H9 (cell line): ENCODE results near the gene SPHK1. TPM values are rescaled to one million over a fixed set of nuclear protein-coding genes. Genes with fewer than 3 reads are reported as not detected.
A peak's percentile ranks its signal among the peaks of the same experiment; 100 is the strongest.

Source experiments
- DNase-seq: peaks from one replicate; pipeline ENCODE4 v3.0.0-alpha.2; 2017
- H2AFZ ChIP-seq: one replicate; pipeline ENCODE4 v1.6.1; 2013; ENCODE audit warnings: mild to moderate bottlenecking, low read length, control low read depth, moderate library complexity
- H2AK5ac ChIP-seq: 2 replicates; pipeline ENCODE4 v1.6.1; 2013; ENCODE audit warnings: low read length, control low read depth, mixed read lengths; ENCODE audit not compliant: insufficient read length
- H2BK120ac ChIP-seq: one replicate; pipeline ENCODE4 v1.6.1; 2013; ENCODE audit warnings: low read depth, mild to moderate bottlenecking, low read length, control low read depth, inconsistent platforms; ENCODE audit not compliant: poor library complexity, severe bottlenecking
- H2BK12ac ChIP-seq: 2 replicates; pipeline ENCODE4 v1.6.1; 2013; ENCODE audit warnings: low read length, control low read depth, mixed read lengths, low read depth; ENCODE audit not compliant: insufficient read length
- H2BK15ac ChIP-seq: 2 replicates; pipeline ENCODE4 v1.6.1; 2013; ENCODE audit warnings: low read depth, low read length, control low read depth
- H2BK20ac ChIP-seq: one replicate; pipeline ENCODE4 v1.6.1; 2013; ENCODE audit warnings: low read depth, mild to moderate bottlenecking, low read length, control low read depth, inconsistent platforms; ENCODE audit not compliant: poor library complexity, severe bottlenecking
- H2BK5ac ChIP-seq: 2 replicates; pipeline ENCODE4 v1.6.1; 2013; ENCODE audit warnings: low read length, control low read depth, mixed read lengths; ENCODE audit not compliant: insufficient read length
- H3K14ac ChIP-seq: 2 replicates; pipeline ENCODE4 v1.6.1; 2013; ENCODE audit warnings: low read length, control low read depth; ENCODE audit not compliant: insufficient read depth
- H3K18ac ChIP-seq: 2 replicates; pipeline ENCODE4 v1.6.1; 2013; ENCODE audit warnings: low read depth, mild to moderate bottlenecking, mixed read lengths, low read length, control low read depth; ENCODE audit not compliant: insufficient read length
- H3K23ac ChIP-seq: 2 replicates; pipeline ENCODE4 v1.6.1; 2013; ENCODE audit warnings: low read length, control low read depth, mixed read lengths, low read depth; ENCODE audit not compliant: insufficient read length
- H3K23me2 ChIP-seq: 2 replicates; pipeline ENCODE4 v1.6.1; 2013; ENCODE audit warnings: low read depth, mild to moderate bottlenecking, mixed read lengths, low read length, control low read depth; ENCODE audit not compliant: insufficient read length, poor library complexity, severe bottlenecking
- H3K27ac ChIP-seq: 2 replicates; pipeline ENCODE4 v1.5.1; 2013; ENCODE audit warnings: low read length, control low read depth, mixed read lengths, low read depth; ENCODE audit not compliant: insufficient read length
- H3K27me3 ChIP-seq: 2 replicates; pipeline ENCODE4 v1.6.1; 2013; ENCODE audit warnings: low read length, control low read depth, inconsistent platforms; ENCODE audit not compliant: insufficient read depth
- H3K4ac ChIP-seq: 2 replicates; pipeline ENCODE4 v1.6.1; 2013; ENCODE audit warnings: low read depth, mild to moderate bottlenecking, control low read depth, inconsistent platforms, low read length, moderate library complexity
- H3K4me1 ChIP-seq: 2 replicates; pipeline ENCODE4 v1.6.1; 2013; ENCODE audit warnings: low read length, control low read depth, inconsistent platforms; ENCODE audit not compliant: insufficient read depth
- H3K4me2 ChIP-seq: 2 replicates; pipeline ENCODE4 v1.6.1; 2013; ENCODE audit warnings: low read length, control low read depth, mixed read lengths; ENCODE audit not compliant: insufficient read length, insufficient read depth
- H3K56ac ChIP-seq: 2 replicates; pipeline ENCODE4 v1.6.1; 2013; ENCODE audit warnings: low read depth, mild to moderate bottlenecking, mixed read lengths, low read length, control low read depth; ENCODE audit not compliant: insufficient read length
- H3K79me1 ChIP-seq: 2 replicates; pipeline ENCODE4 v1.6.1; 2013; ENCODE audit warnings: low read depth, mild to moderate bottlenecking, moderate library complexity, low read length, control low read depth, inconsistent platforms; ENCODE audit not compliant: insufficient read depth, poor library complexity, severe bottlenecking
- H3K79me2 ChIP-seq: 2 replicates; pipeline ENCODE4 v1.6.1; 2013; ENCODE audit warnings: low read length, control low read depth, inconsistent platforms; ENCODE audit not compliant: insufficient read depth
- H3K9ac ChIP-seq: 2 replicates; pipeline ENCODE4 v1.6.1; 2013; ENCODE audit warnings: low read length, control low read depth, mixed read lengths; ENCODE audit not compliant: insufficient read length; ENCODE audit errors: extremely low read depth
- H3K9me3 ChIP-seq: one replicate; pipeline ENCODE4 v1.6.1; 2013; ENCODE audit warnings: low read depth, low read length, inconsistent platforms; ENCODE audit not compliant: control insufficient read depth
- H3T11ph ChIP-seq: one replicate; pipeline ENCODE4 v1.6.1; 2013; ENCODE audit warnings: mild to moderate bottlenecking, low read length, control low read depth, inconsistent platforms
- H4K20me1 ChIP-seq: one replicate; pipeline ENCODE4 v1.6.1; 2013; ENCODE audit not compliant: control insufficient read depth, insufficient read length, insufficient read depth
- H4K5ac ChIP-seq: 2 replicates; pipeline ENCODE4 v1.6.1; 2013; ENCODE audit warnings: low read depth, mild to moderate bottlenecking, mixed read lengths, low read length, control low read depth; ENCODE audit not compliant: insufficient read length
- H4K8ac ChIP-seq: replicated peaks from 2 replicates; pipeline ENCODE4 v1.6.1; 2013; ENCODE audit warnings: low read length, control low read depth, mixed read lengths, low read depth; ENCODE audit not compliant: insufficient read length
- H4K91ac ChIP-seq: 2 replicates; pipeline ENCODE4 v1.6.1; 2013; ENCODE audit warnings: low read depth, mild to moderate bottlenecking, moderate library complexity, mixed read lengths, low read length, control low read depth; ENCODE audit not compliant: insufficient read length
- H3K27ac Mint-ChIP-seq, 3 experiments: 2 replicates in 2 of 3; 3 replicates in 1 of 3; pipeline ENCODE4 v1.8.0; 2020 to 2021; ENCODE audit warnings: mixed read lengths in 3 of 3, mild to moderate bottlenecking in 1 of 3, moderate library complexity in 1 of 3
- H3K27me3 Mint-ChIP-seq: 2 replicates; pipeline ENCODE4 v1.8.0; 2021; ENCODE audit warnings: low read depth, mild to moderate bottlenecking, moderate library complexity, mixed read lengths
- H3K36me3 Mint-ChIP-seq, 3 experiments: 2 replicates in 2 of 3; 3 replicates in 1 of 3; pipeline ENCODE4 v1.8.0; 2020 to 2021; ENCODE audit warnings: low read depth in 3 of 3, mixed read lengths in 3 of 3; ENCODE audit not compliant: insufficient read depth in 1 of 3
- H3K4me1 Mint-ChIP-seq, 2 experiments: 2 replicates each; pipeline ENCODE4 v1.8.0; 2020; ENCODE audit warnings: mixed read lengths in 2 of 2
- H3K4me3 Mint-ChIP-seq, 2 experiments: 2 replicates in 1 of 2; 3 replicates in 1 of 2; pipeline ENCODE4 v1.8.0; 2020 to 2021; ENCODE audit warnings: mild to moderate bottlenecking in 2 of 2, mixed read lengths in 2 of 2, moderate library complexity in 1 of 2
- H3K9me3 Mint-ChIP-seq, 2 experiments: 2 replicates in 1 of 2; 3 replicates in 1 of 2; pipeline ENCODE4 v1.8.0; 2020; ENCODE audit warnings: mild to moderate bottlenecking in 2 of 2, mixed read lengths in 2 of 2, moderate library complexity in 1 of 2
- CTCF ChIP-seq: fragments of 200-600 bp; sonication (generic); conservative IDR thresholded peaks from 3 replicates; pipeline ENCODE4 v1.8.0; 2021; ENCODE audit warnings: antibody characterized with exemption, mild to moderate bottlenecking
- WGBS: extraction: QIAGEN DNeasy Blood & Tissue Kit; methylation state at CpG from one replicate; pipeline ENCODE4 v1.1.7; 2013; ENCODE audit warnings: missing lambda C conversion rate, low lambda C conversion rate, mixed read lengths; ENCODE audit not compliant: insufficient read length; ENCODE audit errors: extremely low coverage; 5-methylcytosine and 5-hydroxymethylcytosine counted together
- total RNA-seq: library from RNA; stranded (reverse); gene quantifications from 2 replicates; pipeline ENCODE4 v1.2.1, GENCODE V29; 2021

SPHK1 gene
- total RNA-seq, 1 experiment from 2014 or later = 1.4 TPM

GRCh38 chr17:76366247-76366646, 18.2 kb upstream of the SPHK1 start:
- Histone ChIP-seq H3K4ac (no peak overlapping the region; the same call in 1 of the 2 replicates), H3K56ac (no peak overlapping the region), H2BK12ac (no peak overlapping the region), H3K27me3 (no peaks in the 10 kb centered on the region), H3K23me2 (no peaks in the 10 kb centered on the region), H2BK20ac (no peak overlapping the region), H3K9ac (no peak overlapping the region), H4K8ac (no peak overlapping the region), H3K14ac (no peak overlapping the region), H4K5ac (no peak overlapping the region), H3T11ph (no peak overlapping the region), H3K27ac (no peak overlapping the region), H3K4me2 (no peak overlapping the region), H2BK5ac (no peak overlapping the region), H2AK5ac (no peak overlapping the region), H4K20me1 (no peaks in the 10 kb centered on the region), H2BK120ac (no peak overlapping the region), H2BK15ac (no peak overlapping the region), H3K79me2 (no peaks in the 10 kb centered on the region), H2AFZ (no peak overlapping the region), H3K79me1 (no peaks in the 10 kb centered on the region), H3K4me1 (peaks cover 5% of the 10 kb centered on the region; the same call in 1 of the 2 replicates), H4K91ac (no peak overlapping the region), H3K18ac (no peak overlapping the region), H3K23ac (no peak overlapping the region), H3K9me3 (no peaks in the 10 kb centered on the region)
- Mint-ChIP-seq H3K27me3 (no peaks in the 10 kb centered on the region; the same call in none of the 2 replicates), H3K36me3 (no peaks in the 10 kb centered on the region), H3K9me3 (no peaks in the 10 kb centered on the region; a peak in 1 of 5 replicates), H3K4me3 (no peak overlapping the region), H3K4me1 (peaks cover 20 to 37% of the 10 kb centered on the region in 2 experiments), H3K27ac (peak overlapping the region in 2 of 3 experiments; percentile 41 to 62; a peak in 3 of 7 replicates)
- TF ChIP-seq CTCF = no peak
- peak; percentile 60 for DNase-seq
- WGBS = no CpG with 5 or more reads among the region's 3 CpGs
